Esophagus mucosa (tissue), 1 donor: ENCODE measurements around the gene THEMIS. TPM values are rescaled to one million over a fixed set of nuclear protein-coding genes. Genes with fewer than 3 reads are reported as not detected.

ENCODE experiments used
- ATAC-seq: fragments of 200-7000 bp; cut with Tn5 transposase; one replicate; pipeline ENCODE4 v1.9.1; 2020
- total RNA-seq: library from RNA; stranded (reverse); gene quantifications from one replicate; pipeline ENCODE4 v1.2.4, GENCODE V29; 2023
- donor health status: DM: yes; HTN: yes; CAD: no.

THEMIS gene
- total RNA-seq, 1 donor from 2014 or later: 0.16 TPM

GRCh38 chr6:127857051-127857637 lies 43.7 kb downstream of the THEMIS start:
- no peak for ATAC-seq

GRCh38 chr6:127855542-127856159 lies 45.2 kb downstream of the THEMIS start:
- ATAC-seq: no peak

DNA sequence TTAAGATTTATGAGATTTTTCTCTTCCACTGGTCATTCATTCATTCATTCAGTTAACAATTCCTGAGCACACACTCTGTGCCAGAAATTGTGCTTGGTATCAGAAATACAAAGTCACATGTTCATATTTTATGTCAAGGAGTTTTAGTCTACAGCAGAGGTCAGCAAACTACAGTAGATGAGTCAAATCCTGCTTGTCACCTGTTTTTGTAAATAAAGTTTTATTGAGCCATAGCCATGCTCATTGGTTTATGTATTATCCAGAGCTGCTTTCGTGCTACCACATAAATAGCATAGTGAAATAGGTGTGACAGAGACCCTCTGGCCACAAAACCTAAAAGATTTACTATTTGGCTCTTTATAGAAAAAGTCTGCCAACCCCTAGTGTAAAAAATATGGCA lies 46.8 kb downstream of the THEMIS start:
- ATAC-seq: no peak

- no peak for ATAC-seq
Measured at GRCh38 chr6:127851197-127851596, 49.7 kb downstream of the THEMIS start.

DNA sequence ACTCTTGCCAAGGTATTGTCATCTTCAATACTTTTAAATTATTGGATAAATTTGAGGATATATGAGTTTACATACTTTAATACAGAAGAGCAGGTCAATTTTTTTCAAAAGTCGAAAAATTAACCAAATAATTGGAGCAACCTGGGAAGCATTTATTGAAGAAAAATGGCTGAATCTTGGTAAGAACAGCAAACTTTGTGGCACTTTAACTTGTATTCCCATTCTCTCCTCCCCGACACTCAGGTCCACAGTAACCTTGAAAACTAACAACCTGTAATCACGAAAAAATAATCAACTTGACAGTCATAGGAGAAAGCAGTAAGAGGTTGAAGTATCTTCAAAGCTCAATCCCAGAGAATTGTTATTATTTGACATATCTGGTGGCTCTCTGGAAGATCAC lies 55.6 kb downstream of the THEMIS start:
- ATAC-seq: no peak

DNA sequence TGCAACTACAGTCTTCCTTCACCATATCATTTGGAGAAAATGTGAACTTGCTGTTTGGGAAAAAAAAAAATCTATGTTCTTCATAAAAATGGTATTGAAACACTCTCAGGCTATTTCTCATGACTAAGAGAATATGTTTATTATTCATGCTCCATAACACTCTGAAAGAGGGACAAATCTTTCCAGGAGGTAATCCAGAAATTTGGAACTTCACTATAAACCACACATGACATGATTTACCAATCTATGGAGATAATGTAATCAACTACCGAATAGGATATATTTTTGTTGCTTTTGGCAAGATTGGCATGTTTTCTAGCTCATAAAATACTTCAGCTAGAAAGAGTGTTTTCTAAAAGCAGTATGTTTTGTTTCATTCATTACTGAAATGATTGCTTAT lies 56.3 kb downstream of the THEMIS start:
- no peak for ATAC-seq

DNA sequence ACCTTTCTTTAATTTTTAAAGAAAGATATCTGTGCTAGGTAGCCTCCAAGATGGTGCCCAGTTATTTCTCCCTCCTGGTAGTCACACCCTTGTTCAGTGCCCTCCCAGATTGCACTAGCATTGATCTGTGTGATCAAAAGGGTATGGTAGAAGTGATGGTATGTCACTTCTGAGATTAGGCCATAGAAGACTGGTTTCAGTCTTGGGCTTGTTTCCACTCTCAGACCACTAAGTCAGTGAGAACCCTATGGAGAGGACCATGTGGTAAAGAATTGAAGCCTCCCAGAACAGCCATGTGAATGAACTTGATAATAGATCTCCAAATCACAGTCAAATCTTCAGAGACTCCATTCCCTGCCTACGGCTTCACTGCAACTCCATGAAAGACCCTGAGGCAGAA lies 57.3 kb downstream of the THEMIS start:
- ATAC-seq: no peak

GRCh38 chr6:127842562-127842961 lies 58.3 kb downstream of the THEMIS start:
- no peak for ATAC-seq

DNA sequence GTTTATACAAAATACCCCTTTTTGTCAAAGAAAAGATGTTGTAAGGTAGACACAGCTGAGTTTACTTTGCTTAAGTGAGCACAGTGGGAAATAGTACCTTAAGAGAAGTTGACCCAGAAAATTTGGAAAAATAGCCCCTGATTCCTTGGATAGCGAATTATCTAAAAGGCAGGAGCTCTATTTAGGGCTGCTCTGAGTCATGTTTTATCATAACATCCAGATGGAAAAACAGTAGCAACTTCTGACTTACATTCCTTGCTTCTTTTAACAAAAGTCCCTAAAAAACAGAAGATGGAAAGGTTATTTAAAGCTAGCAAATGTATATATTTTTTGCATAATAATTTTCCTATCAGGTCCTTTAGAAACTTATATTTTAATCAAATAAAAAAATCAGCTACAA lies 59.0 kb downstream of the THEMIS start:
- ATAC-seq: no peak

GRCh38 chr6:127834136-127834535 lies 66.7 kb downstream of the THEMIS start:
- no peak for ATAC-seq

GRCh38 chr6:127833336-127833735 lies 67.5 kb downstream of the THEMIS start:
- no peak for ATAC-seq

DNA sequence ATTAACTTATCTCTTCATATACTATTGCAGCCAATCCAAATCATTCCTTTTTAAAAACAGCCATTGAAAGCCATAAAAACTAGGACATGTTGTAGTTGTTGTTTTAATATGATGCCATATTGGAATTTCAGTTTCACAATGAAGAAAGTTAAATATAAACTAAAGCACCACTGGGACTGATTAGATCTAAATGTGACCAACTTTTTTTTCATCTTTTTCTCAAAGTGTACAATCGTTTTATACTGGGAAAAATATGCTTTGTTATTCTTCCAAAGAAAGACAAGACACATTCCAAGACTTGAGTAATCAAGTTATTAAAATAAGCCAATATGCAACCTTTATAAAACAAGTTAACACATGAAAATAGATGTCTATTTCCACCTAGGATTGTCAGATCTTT lies 68.5 kb downstream of the THEMIS start:
- no peak for ATAC-seq

- no peak for ATAC-seq
Measured at GRCh38 chr6:127824061-127824460, 76.8 kb downstream of the THEMIS start.

DNA sequence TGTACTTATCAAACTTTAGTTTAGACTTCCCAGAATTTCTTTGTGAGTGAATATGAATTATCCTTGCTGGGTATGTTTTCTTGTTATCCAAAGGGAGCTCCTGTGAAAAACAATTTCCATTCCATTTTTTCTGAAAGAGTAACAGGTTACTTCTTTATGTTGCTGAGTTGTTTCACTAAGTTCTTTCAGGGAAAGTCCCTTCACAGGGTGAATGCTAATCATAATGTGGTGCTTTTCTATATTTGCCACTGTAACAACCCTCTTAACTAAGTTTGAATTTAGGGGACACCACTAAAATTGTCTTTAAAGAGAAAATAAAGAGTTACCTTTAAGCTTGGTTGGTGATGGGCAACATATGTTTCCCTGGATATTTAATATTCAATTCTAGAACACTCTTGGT lies 79.4 kb downstream of the THEMIS start:
- no peak for ATAC-seq

- ATAC-seq: no peak
Measured at GRCh38 chr6:127818149-127818548, 82.7 kb downstream of the THEMIS start.

DNA sequence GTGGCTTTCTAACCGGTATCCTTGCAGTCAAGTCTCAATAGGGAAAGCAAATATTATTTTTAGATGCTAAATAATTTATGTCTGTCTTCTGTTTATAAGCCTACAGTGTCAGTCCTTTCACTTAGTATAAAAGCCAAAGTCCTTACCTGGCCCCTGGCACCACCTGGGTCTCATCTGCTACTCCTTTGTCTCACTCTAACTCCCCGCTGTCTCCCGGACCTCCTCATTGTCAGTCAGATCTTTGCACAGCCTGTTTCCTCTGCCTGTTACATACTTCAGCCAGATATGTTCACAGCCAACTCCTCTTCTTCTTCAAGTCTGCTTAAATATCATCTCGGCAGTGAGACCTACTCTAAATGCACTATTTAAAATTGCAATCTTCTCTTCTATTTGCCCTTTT lies 84.2 kb downstream of the THEMIS start:
- no peak for ATAC-seq

DNA sequence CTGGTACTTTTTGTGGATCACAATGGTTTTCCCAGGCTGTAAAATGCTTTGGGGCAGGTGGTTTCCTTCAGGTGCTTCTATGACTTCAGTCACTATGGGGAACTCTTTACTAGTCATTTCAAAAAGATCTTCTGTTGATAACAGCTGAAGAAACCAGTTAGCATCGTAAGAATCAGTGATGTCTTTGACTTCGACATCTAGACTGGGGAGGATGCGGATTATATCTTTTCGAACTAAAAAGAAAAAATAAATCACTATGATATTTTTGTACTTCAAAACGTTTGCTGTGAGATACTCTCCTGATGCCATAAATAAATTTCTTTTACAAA lies 87.2 kb downstream of the THEMIS start:
- ATAC-seq: no peak

- ATAC-seq: no peak
Measured at GRCh38 chr6:127812985-127813698, 87.7 kb downstream of the THEMIS start.

GRCh38 chr6:127811900-127812570 lies 88.8 kb downstream of the THEMIS start:
- no peak for ATAC-seq

DNA sequence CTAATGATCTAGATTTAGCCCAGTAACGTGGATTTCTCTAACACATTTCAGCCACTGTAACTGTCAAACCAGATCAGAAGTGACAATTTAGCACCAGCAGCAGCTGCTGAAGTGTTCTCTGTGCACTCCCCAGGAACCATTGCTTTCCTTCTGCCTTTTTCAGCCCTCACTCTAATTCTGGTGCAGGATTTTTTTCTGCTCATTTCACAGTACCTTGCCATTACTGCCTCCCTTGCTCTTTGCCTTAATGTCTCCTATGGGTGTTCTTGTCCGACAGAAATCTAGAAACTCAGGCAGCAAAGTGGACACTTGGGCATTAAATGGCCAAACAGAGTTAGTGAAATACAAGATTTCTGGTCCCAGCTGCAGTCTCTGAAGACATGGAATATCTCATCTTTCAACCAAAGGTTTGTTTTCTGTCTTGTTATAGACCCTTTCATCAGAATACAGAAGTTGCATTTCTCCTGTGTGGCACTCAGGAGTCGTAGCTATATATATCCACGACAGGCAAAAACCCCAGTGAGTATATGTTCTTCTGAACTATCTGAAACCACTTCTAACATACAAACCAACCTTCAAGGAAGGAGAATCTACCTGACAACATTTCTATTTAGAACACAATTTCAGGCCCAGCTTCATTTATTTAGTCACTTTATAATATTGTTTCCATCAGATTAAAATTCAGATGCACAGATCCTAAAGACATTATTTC lies 92.9 kb downstream of the THEMIS start:
- no peak for ATAC-seq

GRCh38 chr6:127796713-127797112 lies 104.1 kb downstream of the THEMIS start:
- no peak for ATAC-seq

- no peak for ATAC-seq
Measured at GRCh38 chr6:127794405-127794804, 106.5 kb downstream of the THEMIS start.

- no peak for ATAC-seq
Measured at GRCh38 chr6:127793396-127793795, 107.5 kb downstream of the THEMIS start.
